ENCODE results near the gene SMC4. TPM values are rescaled to one million over a fixed set of nuclear protein-coding genes. Genes with fewer than 3 reads are reported as not detected.

SMC4 gene
- total and polyA plus RNA-seq, 12 donors = 10.5 to 71.7 (median 25.4) TPM

DNA sequence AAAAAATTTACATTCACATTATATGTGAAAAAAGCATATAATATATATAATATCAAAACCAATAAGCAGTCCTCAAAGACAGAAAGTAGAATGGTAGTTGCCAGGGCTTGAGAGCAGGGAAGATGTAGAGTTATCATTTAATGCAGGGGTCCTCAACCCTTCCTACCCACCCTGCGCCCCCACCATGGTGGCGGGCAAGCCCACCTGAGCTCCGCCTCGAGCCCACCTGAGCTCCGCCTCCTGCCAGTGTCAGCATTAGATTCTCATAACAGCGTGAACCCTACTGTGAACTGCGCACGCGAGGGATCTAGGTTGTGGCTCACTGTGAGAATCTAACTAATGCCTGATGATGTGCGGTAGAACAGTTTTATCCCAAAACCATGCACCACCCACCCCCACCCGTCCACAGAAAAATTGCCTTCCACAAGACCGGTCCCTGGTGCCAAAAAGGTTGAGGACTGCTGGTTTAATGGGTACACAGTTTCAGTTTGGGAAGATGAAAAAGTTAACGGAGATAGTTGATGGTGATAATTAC is 47.1 kb downstream of the SMC4 start:
- H3K4me3 ChIP-seq = no peak overlapping the region
- 95 to 99% (median 96%) methylated on average over 13 of the region's 13 CpGs for WGBS, 4 donors
- peaks cover 4 to 5% of the 10 kb centered on the region in 2 donors for H3K4me1 ChIP-seq (replicated peaks in 1 of 2)
- TF ChIP-seq POLR2A (IDR thresholded peaks at IDR 0.05) = no peak
- TF ChIP-seq, protein P1, sequence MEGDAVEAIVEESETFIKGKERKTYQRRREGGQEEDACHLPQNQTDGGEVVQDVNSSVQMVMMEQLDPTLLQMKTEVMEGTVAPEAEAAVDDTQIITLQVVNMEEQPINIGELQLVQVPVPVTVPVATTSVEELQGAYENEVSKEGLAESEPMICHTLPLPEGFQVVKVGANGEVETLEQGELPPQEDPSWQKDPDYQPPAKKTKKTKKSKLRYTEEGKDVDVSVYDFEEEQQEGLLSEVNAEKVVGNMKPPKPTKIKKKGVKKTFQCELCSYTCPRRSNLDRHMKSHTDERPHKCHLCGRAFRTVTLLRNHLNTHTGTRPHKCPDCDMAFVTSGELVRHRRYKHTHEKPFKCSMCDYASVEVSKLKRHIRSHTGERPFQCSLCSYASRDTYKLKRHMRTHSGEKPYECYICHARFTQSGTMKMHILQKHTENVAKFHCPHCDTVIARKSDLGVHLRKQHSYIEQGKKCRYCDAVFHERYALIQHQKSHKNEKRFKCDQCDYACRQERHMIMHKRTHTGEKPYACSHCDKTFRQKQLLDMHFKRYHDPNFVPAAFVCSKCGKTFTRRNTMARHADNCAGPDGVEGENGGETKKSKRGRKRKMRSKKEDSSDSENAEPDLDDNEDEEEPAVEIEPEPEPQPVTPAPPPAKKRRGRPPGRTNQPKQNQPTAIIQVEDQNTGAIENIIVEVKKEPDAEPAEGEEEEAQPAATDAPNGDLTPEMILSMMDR (IDR thresholded peaks at IDR 0.05) = no peak
- no peaks in the 10 kb centered on the region for H3K27me3 ChIP-seq
- no peaks in the 10 kb centered on the region for H3K9me3 ChIP-seq (replicated peaks in 1 of 3)
- H3K27ac ChIP-seq = no peak overlapping the region
- DNase-seq = no peak
- intact Hi-C loops (cut with DNase I) = no loop called here
- H3K36me3 ChIP-seq (replicated peaks in 1 of 2) = no peaks in the 10 kb centered on the region

GRCh38 chr3:160447544-160447943 is 48.1 kb downstream of the SMC4 start:
- 71 to 75% (median 72%) methylated on average over 3 of the region's 3 CpGs for WGBS, 4 donors
- Histone ChIP-seq H3K27me3 (no peaks in the 10 kb centered on the region), H3K27ac (no peak overlapping the region), H3K4me1 (replicated peaks in 1 of 2) (peaks cover 4 to 5% of the 10 kb centered on the region in 2 donors), H3K9me3 (replicated peaks in 1 of 3) (no peaks in the 10 kb centered on the region), H3K36me3 (replicated peaks in 1 of 2) (no peaks in the 10 kb centered on the region), H3K4me3 (no peak overlapping the region)
- no peak for TF ChIP-seq POLR2A (IDR thresholded peaks at IDR 0.05)
- TF ChIP-seq, protein P1 (IDR thresholded peaks at IDR 0.05) = no peak
- DNase-seq = no peak
- intact Hi-C loops (cut with DNase I) = no loop called here

GRCh38 chr3:160448845-160449635 is 49.6 kb downstream of the SMC4 start:
- TF ChIP-seq POLR2A (IDR thresholded peaks at IDR 0.05) = no peak
- TF ChIP-seq, protein P1 (IDR thresholded peaks at IDR 0.05) = no peak
- peak overlapping the region in 3 of 5 donors; percentile 11 to 73 (median 56) for H3K27ac ChIP-seq
- H3K4me3 ChIP-seq = peak overlapping the region in 3 of 4 donors; percentile 5 to 57 (median 35)
- no peaks in the 10 kb centered on the region for H3K36me3 ChIP-seq (replicated peaks in 1 of 2)
- H3K27me3 ChIP-seq = no peaks in the 10 kb centered on the region
- 3 to 5% (median 4%) methylated on average over 25 to 26 of the region's 26 CpGs for WGBS, 4 donors
- intact Hi-C loops (cut with DNase I) = no loop called here
- no peaks in the 10 kb centered on the region for H3K9me3 ChIP-seq (replicated peaks in 1 of 3)
- peaks cover 4 to 5% of the 10 kb centered on the region in 2 donors for H3K4me1 ChIP-seq (replicated peaks in 1 of 2)
- DNase-seq = peak in 2 of 7 donors; percentile 18 to 34

DNA sequence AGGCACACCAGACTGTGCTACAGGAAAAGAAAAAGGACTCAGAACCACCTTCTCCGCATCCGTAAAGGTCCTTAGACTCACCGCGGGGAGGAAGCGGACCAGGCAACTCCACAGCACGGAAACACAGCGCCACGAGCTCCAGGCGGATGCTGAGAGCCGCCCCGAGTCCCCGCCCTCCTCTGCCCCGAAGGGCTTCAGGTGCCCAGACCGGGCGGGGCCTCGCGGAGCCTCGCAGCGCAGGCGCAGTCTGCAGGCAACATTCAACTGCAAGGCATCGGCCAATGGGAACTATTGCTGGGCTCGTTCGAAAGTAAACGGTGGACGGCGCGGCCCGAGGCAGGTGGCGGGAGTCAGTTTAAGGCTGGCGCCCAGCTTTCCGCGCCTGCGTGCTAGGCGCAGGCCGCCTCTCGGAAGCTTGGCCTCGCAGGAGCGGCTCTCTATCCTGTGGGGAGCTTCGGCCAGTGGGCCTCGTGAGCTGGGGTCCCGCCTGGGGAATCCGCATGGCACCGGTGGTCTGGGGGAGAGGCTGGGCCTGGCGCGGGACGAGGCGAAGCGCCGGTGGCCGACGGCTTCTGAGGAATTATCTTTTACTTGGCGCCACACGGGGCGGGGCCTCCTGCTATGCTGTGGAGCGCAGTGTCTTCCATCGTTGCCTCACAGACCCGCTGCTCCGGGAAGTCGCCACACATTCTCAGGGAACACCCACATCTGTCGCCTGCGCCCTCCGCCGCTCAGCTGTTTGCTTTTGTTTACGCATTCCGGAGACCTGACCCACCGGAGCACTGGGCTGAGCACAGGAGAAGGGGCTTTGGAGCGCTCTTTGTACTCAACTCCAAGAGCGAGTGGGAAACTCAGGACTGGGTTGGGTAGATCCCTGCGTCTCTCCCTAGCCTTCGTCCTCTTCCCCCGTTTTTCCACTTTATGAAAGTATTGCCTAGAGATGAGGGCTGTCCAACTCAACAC is 50.5 kb downstream of the SMC4 start, which contains the start of gene TRIM59:
TSS of gene TRIM59 (minus strand) at position 151 of the 963 bp plus-strand sequence. CDS start 10,603 bp downstream, outside the sequence.
- intact Hi-C loops (cut with DNase I) = no loop called here
- H3K4me3 ChIP-seq = peak within 1 kb of the TSS in 3 of 4 donors; percentile 5 to 57 (median 35)
- WGBS, 4 donors = 13 to 39% (median 26%) methylated on average over 22 to 71 of the region's 71 CpGs
- DNase-seq = peak; percentile 86 to 93 (median 89)
- peak within 1 kb of the TSS in 3 of 5 donors; percentile 11 to 73 (median 56) for H3K27ac ChIP-seq
- peaks cover 4 to 5% of the 10 kb centered on the region in 2 donors for H3K4me1 ChIP-seq (replicated peaks in 1 of 2)
- no peaks in the 10 kb centered on the region for H3K36me3 ChIP-seq (replicated peaks in 1 of 2)
- no peaks in the 10 kb centered on the region for H3K27me3 ChIP-seq
- TF ChIP-seq, protein P1 (IDR thresholded peaks at IDR 0.05) = no peak
- peak in 1 of 2 donors; percentile 50 for TF ChIP-seq POLR2A (IDR thresholded peaks at IDR 0.05)
- no peaks in the 10 kb centered on the region for H3K9me3 ChIP-seq (replicated peaks in 1 of 3)

All from adrenal gland (tissue), 12 donors.